Measurements from ENCODE around the gene FDX2. TPM values are rescaled to one million over a fixed set of nuclear protein-coding genes. Genes with fewer than 3 reads are reported as not detected.
A peak's percentile ranks its signal among the peaks of the same experiment; 100 is the strongest.

The FDX2 gene
- total and polyA plus RNA-seq, 2 of the 13 experiments (the other 11 are each of a cell fraction or from before 2014, with no cell fraction given) = 21.0 to 24.7 TPM

DNA sequence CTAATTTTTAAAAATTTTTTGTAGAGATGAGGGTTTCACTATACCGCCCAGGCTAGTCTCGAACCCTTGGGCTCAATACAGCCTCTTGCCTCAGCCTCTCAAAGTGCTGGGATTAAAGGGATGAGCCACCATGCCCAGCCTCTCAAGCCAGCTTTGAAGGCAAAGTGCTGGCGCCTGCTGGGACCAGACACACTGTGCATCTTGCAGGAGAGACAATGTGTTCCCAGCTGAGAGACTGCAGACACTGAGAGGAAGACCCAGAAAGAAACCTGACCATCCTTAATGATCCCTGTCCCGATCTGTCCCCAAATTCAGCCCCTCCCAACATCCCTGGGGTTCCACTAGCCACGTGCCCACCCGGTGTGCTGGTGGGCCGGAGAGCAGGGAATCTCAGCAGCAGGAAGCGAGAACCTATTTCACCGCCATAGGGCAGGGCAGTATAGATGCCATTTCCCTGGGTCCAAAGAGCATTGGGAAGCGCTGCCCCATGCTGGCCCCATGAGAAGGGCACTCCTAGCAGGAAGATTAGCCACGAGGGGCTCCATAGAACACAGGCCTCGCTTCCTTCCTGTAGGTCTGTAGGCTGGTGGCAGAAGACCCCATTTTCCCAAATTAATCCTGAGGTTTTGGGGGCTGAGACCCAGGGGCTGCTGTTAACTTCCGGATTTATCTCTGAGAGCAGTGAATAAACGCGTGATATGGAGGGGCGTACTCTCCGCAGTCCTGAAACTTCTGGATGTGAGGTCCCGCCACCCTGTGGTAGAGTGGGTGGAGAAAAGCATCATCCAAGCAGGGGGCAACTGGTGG is 16.5 kb upstream of the FDX2 start (continued):
- TF ChIP-seq RBFOX2 (IDR thresholded peaks at IDR 0.05; ENCODE audit: low read depth, low read length) (no peak), ZKSCAN5 (CRISPR knock-in tag; IDR thresholded peaks at IDR 0.05) (no peak), SMAD9 (CRISPR knock-in tag; IDR thresholded peaks at IDR 0.05) (no peak), FIP1L1 (IDR thresholded peaks at IDR 0.05; ENCODE audit: borderline replicate concordance, insufficient read depth, low read depth, low read length) (no peak), RBM39 (IDR thresholded peaks at IDR 0.05; ENCODE audit: low read depth, low read length, poor library complexity, severe bottlenecking) (no peak), ZBTB7A (CRISPR knock-in tag; IDR thresholded peaks at IDR 0.05) (peak; percentile 31; the same call in 1 of the 2 replicates), SOX6 (IDR thresholded peaks at IDR 0.05) (no peak), SOX6 (CRISPR knock-in tag; IDR thresholded peaks at IDR 0.05) (no peak), HIVEP1 (CRISPR knock-in tag; IDR thresholded peaks at IDR 0.05) (0 out of 2 replicates have a peak, but pooled peaks have one; percentile 30), ZNF431 (CRISPR knock-in tag; IDR thresholded peaks at IDR 0.05; ENCODE audit: borderline replicate concordance, low read depth) (0 out of 2 replicates have a peak, but pooled peaks have one; percentile 30), ZNF530 (CRISPR knock-in tag; IDR thresholded peaks at IDR 0.05; ENCODE audit: low read depth) (no peak), CENPX (CRISPR knock-in tag; IDR thresholded peaks at IDR 0.05) (no peak), ZBTB38 (CRISPR knock-in tag; IDR thresholded peaks at IDR 0.05) (no peak), ZNF746 (CRISPR knock-in tag; IDR thresholded peaks at IDR 0.05) (no peak)
- TF ChIP-seq, protein P1, sequence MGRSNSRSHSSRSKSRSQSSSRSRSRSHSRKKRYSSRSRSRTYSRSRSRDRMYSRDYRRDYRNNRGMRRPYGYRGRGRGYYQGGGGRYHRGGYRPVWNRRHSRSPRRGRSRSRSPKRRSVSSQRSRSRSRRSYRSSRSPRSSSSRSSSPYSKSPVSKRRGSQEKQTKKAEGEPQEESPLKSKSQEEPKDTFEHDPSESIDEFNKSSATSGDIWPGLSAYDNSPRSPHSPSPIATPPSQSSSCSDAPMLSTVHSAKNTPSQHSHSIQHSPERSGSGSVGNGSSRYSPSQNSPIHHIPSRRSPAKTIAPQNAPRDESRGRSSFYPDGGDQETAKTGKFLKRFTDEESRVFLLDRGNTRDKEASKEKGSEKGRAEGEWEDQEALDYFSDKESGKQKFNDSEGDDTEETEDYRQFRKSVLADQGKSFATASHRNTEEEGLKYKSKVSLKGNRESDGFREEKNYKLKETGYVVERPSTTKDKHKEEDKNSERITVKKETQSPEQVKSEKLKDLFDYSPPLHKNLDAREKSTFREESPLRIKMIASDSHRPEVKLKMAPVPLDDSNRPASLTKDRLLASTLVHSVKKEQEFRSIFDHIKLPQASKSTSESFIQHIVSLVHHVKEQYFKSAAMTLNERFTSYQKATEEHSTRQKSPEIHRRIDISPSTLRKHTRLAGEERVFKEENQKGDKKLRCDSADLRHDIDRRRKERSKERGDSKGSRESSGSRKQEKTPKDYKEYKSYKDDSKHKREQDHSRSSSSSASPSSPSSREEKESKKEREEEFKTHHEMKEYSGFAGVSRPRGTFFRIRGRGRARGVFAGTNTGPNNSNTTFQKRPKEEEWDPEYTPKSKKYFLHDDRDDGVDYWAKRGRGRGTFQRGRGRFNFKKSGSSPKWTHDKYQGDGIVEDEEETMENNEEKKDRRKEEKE (IDR thresholded peaks at IDR 0.05) = no peak
- TF ChIP-seq, protein P2, sequence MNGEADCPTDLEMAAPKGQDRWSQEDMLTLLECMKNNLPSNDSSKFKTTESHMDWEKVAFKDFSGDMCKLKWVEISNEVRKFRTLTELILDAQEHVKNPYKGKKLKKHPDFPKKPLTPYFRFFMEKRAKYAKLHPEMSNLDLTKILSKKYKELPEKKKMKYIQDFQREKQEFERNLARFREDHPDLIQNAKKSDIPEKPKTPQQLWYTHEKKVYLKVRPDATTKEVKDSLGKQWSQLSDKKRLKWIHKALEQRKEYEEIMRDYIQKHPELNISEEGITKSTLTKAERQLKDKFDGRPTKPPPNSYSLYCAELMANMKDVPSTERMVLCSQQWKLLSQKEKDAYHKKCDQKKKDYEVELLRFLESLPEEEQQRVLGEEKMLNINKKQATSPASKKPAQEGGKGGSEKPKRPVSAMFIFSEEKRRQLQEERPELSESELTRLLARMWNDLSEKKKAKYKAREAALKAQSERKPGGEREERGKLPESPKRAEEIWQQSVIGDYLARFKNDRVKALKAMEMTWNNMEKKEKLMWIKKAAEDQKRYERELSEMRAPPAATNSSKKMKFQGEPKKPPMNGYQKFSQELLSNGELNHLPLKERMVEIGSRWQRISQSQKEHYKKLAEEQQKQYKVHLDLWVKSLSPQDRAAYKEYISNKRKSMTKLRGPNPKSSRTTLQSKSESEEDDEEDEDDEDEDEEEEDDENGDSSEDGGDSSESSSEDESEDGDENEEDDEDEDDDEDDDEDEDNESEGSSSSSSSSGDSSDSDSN (CRISPR knock-in tag; IDR thresholded peaks at IDR 0.05) = peak; percentile 61; the same call in 1 of the 2 replicates
- TF ChIP-seq, protein P3, sequence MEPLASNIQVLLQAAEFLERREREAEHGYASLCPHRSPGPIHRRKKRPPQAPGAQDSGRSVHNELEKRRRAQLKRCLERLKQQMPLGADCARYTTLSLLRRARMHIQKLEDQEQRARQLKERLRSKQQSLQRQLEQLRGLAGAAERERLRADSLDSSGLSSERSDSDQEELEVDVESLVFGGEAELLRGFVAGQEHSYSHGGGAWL (CRISPR knock-in tag; IDR thresholded peaks at IDR 0.05) = no peak
- TF ChIP-seq, protein P4, sequence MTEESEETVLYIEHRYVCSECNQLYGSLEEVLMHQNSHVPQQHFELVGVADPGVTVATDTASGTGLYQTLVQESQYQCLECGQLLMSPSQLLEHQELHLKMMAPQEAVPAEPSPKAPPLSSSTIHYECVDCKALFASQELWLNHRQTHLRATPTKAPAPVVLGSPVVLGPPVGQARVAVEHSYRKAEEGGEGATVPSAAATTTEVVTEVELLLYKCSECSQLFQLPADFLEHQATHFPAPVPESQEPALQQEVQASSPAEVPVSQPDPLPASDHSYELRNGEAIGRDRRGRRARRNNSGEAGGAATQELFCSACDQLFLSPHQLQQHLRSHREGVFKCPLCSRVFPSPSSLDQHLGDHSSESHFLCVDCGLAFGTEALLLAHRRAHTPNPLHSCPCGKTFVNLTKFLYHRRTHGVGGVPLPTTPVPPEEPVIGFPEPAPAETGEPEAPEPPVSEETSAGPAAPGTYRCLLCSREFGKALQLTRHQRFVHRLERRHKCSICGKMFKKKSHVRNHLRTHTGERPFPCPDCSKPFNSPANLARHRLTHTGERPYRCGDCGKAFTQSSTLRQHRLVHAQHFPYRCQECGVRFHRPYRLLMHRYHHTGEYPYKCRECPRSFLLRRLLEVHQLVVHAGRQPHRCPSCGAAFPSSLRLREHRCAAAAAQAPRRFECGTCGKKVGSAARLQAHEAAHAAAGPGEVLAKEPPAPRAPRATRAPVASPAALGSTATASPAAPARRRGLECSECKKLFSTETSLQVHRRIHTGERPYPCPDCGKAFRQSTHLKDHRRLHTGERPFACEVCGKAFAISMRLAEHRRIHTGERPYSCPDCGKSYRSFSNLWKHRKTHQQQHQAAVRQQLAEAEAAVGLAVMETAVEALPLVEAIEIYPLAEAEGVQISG (CRISPR knock-in tag; IDR thresholded peaks at IDR 0.05) = no peak
- TF ChIP-seq, protein P5, sequence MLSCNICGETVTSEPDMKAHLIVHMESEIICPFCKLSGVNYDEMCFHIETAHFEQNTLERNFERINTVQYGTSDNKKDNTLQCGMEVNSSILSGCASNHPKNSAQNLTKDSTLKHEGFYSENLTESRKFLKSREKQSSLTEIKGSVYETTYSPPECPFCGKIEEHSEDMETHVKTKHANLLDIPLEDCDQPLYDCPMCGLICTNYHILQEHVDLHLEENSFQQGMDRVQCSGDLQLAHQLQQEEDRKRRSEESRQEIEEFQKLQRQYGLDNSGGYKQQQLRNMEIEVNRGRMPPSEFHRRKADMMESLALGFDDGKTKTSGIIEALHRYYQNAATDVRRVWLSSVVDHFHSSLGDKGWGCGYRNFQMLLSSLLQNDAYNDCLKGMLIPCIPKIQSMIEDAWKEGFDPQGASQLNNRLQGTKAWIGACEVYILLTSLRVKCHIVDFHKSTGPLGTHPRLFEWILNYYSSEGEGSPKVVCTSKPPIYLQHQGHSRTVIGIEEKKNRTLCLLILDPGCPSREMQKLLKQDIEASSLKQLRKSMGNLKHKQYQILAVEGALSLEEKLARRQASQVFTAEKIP (CRISPR knock-in tag; IDR thresholded peaks at IDR 0.05; ENCODE audit: borderline replicate concordance) = no peak
